Measurements from ENCODE around the gene CD300C.
"Not testable (repeated sequence)": the region's sequence is repeated elsewhere in the genome, so short reads cannot be mapped to it uniquely, and the experiment has no call there.

Gene CD300C

DNA sequence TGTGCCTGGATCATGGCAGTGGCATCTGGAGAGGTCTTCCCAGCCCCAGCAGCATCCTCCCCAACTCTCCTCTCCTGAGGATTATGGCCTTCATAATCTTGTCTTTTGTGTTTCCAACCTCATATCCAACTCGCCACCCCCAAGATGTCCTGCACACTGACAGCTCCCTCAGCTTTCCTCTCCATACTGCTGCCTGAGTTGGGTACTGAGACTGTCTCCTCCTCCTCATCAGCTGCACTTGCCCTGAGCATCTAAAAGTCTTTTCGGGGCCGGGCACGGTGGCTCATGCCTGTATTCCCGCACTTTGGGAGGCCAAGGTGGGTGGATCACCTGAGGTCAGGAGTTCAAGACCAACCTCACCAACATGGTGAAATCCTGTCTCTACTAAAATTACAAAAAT lies 16.7 kb downstream of the CD300C start:
- DNase-seq = no peak

DNA sequence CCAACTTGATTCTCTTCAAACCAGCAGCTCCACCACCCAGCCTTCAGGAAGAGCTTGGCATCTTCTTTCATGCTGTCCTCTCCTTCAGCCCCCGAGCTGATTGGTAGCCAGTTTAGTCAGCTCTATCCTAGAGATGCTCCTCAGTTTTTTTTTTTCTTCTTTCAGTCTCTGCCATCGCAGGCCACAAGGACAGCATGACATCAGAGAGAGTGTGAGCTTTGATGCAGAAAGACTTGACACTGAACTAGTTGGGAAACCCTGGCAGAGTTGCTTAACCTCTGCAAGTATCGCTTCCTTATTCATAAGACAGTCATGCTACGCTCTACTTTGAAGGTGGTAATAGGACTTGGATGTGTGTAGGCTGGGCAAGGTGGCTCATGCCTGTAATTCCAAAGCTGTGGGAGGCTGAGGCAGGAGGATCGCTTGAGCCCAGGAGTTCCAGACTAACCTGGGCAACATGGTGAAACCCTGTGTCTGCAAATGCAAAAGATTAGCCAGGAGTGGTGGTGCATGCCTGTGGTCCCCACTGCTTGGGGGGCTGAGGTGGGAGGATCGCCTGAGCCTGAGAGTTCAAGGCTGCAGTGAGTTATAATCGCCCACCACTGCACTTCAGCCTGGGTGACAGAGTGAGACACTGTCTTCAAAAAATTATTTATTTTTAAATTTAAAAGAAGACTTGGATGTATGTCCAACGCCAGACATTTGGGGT lies 17.3 kb downstream of the CD300C start:
- peak; percentile 47 for DNase-seq

DNA sequence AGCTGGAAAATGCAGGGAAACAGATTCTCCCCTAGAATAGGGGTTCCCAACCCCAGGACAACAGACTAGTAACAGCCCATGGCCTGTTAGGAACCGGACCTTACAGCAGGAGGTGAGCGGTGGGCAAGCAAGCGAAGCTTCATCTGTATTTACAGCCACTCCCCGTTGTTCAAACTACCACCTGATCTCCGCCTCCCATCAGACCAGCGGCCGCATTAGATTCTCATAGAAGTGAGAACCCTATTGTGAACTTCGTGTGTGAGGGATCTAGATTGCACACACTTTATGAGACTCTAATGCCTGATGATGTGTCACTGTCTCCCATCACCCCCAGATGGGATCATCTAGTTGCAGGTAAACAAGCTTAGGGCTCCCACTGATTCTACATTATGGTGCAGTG lies 18.2 kb downstream of the CD300C start:
- no peak for DNase-seq

DNA sequence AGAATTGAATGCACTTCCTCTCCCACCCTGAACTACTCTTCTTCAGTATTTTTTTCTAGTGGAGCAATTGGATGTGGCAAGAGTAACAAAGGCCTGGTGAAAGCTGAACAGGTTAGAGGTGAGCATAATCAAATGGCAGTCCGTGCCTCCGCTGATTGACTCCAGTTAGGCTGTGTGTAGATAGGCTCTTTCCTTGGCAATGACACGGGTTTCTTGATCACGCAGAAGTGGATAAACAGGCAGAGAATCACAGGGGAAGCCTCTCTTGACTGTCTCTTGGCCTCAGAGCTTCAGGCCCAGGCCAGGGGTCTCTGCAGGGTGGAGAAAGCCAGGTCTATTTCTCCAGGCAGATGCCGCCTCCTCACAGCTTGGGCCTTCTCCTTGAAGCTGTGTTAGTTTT lies 18.8 kb downstream of the CD300C start:
- DNase-seq = no peak

DNA sequence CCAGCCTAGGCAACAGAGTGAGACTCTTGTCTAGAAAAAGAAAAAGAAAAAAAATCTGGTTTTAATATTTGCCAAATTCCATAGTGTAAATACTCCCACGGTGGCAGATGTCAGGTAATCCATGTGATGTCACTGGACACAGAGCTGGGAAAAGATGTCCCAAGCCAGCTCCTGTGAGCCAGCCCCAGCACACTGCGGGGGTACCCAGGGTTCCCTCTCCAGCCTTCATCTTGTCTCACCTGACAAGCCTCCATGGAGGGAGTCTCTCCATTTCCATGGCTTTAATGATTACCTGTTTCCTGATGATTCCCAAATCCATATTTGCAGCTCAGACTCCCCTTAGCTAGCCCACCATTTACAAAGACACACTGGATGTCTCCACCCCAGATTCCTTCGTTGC lies 19.2 kb downstream of the CD300C start:
- no peak for DNase-seq

DNA sequence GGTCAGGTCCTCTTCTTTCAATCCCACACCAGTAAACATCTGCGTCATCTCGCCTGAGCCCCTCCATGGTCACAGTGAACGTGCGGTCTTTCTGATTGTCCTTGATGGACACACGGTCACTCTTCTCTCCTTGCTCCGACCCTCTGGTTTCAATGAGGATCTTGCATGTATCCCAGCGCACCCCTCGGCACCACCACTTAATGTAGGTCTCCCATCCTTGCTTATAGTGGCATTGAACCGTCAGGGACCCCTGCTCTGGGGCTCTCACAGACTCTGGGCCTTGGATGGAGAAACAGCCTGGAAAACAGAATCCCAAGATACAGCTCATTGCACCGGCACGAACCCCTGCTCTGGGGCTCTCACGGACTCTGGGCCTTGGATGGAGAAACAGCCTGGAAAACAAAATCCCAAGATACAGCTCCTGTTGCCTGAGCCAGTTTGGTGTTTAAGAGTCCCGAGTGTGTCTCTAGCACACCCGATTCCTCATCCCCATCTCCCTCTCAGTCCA lies 20.1 kb downstream of the CD300C start:
- DNase-seq = no peak

DNA sequence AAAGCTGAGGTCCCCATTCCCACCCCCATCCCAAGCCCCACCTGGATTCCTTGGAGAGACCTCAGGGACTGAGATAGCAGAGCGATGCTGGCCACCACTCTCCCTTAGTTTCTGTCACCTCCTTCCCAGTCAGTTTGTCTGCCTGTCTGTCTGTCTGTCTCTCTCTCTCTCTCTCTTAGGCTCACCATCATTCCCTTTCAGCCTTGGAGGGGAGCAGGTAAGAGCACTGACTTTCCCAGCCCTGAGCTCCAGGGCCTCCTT lies 20.5 kb downstream of the CD300C start:
- no peak for DNase-seq

DNA sequence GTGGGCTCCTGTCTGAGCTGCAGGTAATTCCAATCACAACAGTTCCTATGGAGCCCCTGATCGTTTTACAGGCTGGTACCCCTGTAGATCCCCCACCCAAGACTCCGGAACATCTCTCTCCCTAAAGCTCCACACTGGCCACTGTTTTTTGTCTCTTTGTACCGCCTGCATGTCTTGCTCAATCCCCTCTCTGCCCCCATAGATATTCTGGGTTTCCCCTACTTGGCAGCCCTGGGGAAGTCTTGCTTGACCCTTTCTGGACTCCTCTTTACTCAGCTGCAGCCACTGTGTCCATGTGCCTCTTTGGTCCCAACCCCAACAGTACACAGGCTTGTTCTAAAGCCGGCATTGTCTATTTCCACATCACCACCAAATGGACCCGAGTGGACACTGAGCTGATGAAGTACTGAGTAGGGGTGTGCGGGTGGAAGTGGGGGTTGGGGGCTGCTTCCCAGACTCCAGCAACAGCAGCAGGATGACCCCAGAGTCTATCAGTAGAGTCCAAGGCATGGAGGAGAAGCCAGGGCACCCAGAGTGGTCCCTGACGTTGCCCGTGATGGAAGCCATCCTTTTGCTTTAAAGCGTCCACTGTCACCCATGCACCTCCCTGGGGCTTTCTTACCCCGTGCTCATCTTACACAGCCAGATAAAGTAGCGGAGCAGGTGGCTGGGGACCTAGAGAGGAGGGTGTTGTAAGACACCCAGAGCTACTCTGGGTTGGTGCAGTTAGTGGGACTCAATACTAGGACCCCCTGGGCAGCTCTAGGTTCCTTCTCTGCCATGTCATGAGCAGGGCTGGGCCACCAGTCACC lies 21.1 kb downstream of the CD300C start:
- no peak for DNase-seq

DNA sequence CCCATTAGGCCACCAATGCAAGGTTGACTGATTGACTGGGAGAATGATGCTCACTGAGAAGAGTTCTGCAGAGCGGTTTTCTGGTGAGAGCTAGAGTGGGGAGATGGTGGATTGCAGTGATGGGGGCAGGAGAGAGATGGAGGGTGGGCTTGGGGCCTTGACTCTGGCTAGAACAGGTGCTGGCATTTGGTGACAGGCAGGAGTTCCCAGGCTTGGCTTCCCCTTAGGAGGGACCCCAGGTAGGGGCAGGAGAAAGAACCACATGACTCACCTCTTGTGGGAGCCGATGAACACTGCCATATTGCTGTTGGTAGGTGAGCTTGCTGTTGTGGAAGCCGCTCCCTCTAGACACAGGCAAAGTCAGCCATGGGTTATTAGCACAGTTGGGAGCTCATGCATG lies 22.6 kb downstream of the CD300C start:
- DNase-seq = no peak

DNA sequence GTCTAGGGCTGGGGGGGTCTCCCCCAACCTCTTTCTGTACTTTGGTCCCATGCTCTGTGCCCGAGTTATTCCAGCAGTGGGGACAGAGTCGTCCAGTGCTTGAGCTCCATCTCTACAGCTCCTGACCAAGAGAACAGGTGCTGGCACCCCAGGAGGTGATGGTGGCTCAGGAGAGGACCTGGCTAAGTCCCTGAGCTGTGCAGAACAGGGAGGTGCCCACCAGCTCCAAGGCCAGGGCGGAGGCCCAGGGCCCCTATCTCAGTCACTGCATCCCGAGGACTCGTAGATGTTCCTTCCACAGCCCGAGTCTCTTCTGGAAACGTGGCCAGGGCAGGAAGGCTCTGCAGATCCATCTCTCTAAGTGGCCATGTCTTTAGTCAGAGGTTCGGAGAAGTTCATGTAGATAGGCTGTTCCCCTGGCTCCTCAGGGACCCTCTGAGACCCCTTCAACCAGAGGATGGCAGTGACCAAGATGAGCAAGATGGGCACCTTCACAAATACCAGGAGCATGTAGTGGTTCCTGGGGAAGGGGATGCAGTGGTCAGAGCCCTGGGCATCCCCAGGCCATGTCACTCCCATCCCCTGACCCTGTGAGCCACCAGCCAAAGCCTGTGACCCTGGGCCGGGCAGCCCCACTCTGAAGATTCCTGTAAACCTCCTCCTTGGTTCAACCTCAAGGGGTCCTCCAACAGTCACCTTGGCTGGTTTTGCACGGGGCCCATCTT lies 23.4 kb downstream of the CD300C start:
- DNase-seq = no peak

DNA sequence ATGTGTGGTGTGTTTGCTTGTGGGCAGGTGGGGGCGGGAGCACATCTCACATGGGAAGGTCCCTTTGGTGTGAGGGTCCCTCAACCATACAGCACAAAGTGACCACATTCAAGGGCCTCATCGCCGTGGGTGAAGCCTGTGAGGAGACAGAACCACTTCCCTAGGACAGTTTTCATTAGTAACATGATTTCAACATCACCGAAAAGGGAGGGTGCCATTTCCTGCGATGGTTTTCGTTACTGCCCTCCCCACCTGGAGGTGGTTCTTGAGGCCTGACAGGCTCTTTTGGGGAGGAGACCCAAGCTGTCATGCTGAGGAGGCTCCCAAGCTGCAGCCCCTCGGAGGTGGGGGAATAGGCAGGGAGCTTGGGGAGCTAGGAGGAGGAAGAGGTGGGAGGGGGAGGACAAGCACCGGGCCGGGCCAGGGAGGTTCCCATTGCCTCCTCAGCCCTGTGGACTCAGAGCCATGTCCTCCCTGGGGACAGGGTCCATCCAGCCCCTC lies 24.2 kb downstream of the CD300C start:
- DNase-seq = peak; percentile 44

DNA sequence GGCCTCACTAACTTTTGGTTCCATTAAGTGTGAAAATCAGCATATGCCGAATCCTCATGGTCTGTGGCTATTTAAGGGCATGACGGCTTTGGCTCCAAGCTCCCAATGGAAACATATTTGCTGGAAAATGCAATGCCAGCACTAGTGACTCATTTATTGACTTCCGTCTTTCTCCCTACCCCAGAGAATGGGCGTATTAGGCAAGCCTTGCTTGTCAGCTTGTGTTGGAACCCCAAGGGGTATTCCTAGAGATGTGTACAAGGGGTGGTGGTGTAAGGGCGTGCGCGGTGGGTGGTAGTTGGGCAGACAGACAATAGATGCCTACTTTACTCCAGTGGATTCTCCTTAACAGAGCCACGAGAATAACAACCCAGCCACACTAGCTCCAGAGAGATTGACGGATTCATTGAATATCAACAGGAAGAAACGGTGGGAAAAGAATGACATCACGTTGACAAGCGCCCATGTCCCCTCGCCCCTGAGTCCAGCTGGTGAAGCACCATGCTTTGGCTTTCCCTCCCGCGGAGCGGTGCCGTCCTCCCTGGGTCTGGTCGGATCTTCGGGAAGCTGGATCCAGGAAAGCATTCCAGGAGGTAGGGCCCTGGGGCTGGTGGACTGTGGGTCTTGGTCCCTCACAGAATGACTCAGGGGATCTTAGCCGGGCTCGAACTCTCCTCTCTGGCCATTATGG lies 25.0 kb downstream of the CD300C start:
- DNase-seq = no peak

DNA sequence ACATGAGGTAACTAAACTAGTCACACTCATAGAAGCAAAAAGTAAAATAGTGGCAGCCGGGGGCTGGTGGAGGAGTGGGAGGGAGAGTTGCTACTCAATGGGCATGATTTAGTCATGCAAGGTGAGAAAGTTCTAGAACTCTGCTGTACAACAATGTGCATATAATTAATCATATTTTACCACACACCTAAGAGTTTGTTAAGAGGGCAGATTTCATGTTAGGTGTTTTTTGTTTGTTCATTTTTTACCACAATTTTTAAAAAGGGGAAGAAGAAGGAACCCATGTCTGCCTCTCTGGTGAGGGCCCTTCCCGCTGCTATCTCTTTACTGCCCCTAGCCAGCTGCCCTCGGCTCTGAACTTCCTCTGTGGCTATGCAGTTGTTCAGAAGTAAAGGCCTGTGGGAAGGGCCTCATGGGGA lies 25.9 kb downstream of the CD300C start:
- no peak for DNase-seq

DNA sequence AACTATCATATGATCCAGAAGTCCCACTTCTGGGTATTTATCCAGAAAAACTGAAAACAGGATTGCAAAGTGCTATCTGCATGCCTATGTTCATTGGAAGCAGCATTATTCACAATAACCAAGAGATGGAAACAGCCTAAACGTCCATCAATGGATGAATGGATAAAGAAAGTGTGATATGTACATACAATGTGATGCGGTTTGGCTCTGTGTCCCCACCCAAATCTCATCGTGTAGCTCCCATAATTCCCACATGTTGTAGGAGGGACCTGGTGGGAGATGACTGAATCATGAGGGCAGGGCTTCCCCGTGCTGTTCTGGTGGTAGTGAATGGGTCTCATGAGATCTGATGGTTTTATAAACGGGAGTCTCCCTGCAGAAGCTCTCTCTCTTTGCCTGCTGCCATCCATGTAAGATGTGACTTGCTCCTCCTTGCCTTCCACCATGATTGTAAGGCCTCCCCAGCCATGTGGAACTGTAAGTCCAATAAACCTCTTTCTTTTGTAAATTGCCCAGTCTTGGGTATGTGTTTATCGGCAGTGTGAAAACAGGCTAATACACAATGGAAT lies 27.4 kb downstream of the CD300C start:
- not testable (repeated sequence) for DNase-seq

DNA sequence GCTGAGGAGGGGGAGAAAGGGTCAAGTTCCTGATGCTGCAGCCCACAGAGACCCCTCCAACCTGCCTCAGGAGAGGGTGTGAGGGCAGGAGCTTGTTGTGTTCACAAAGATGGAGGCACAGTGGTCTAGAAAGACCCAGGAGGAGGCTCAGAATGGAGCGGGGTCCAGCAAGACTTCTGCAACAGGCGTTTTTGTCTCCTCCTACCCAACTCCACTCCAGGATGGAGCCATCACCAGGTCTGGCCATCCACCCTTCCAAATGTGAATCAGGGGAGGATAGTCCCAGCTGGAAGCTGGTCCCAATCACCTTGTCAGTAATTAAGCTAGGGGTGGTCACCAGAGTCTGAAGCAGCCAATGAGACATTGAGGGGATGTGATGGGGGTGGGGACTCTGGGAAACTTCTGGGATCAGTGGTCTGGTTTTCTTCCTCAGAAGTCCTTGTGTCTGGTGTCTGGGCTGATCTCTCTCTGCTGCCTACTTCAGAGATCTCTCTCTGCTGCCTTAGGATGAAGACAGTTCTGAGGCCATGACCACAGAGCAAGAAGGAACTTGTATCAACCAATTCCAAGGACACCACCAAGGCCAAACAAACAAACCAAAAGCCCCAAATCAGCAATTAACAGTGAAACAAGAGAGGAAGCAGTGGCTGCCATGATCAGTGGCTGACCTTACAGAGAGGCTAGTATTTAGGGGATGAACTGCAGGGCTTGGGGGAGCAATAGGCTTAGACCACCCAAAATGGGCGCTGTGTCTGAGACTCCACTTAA lies 29.2 kb downstream of the CD300C start:
- no peak for DNase-seq

DNA sequence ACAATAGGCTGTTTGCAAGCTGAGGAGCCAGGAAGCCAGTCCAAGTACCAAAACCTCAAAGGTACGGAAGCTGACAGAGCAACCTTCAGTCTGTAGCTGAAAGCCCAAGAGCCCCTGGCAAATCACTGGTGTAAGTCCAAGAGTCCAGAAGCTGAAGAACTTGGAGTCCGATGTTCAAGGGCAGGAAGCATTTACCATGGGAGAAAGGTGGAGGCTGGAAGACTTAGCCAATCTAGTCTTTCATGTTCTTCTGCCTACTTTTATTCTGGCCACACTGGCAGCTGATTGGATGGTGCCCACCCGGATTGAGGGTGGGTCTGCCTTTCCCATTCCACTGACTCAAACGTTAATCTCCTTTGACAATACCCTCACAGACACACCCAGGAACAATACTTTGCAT lies 30.0 kb downstream of the CD300C start:
- no peak for DNase-seq

DNA sequence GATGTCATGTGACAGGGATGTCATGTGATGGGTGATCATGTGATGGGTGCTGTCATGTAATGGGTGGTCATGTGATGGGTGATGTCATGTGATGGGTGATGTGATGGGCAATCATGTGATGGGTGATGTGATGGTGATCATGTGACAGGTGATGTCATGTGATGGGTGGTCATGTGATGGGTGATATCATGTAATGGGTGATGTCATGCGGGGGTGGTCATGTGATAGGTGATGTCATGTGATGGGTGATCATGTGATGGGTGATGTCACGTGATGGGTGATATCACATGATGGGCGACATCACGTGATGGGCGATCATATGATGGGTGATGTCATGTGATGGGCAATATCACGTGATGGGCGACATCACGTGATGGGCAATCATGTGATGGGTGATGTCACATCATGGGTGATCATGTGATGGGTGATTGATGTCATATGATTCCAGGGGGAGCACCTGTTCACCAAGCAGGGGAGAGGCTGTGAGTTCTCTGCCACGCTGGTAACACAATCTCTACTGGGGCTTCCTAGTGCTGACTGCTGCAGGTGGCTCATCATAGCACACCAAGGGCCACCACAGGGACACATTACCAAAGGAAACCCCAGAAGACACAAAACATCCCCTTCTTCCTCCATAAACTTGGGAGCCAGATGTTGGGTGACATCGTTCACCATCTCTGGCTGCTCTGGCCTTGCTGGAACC lies 31.1 kb downstream of the CD300C start:
- no peak for DNase-seq

DNA sequence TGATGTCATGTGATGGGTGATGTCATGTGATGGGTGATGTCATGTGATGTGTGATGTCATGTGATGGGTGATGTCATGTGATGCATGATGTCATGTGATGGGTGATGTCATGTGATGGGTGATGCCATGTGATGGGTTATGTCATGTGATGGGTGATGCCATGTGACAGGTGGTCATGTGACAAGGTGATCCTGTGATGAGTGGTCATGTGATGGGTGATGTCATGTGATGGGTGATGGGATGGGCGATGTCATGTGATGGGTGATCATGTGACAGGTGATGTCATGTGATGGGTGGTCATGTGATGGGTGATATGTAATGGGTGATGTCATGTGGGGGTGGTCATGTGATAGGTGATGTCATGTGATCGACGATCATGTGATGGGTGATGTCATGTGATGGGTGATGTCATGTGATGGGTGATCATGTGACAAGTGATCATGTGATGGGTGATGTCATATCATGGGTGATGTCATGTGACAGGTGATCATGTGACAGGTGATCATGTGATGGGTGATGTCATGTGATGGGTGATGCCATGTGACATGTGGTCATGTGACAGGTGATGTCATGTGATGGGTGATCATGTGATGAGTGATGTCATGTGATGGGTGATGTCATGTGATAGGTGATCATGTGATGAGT lies 31.8 kb downstream of the CD300C start:
- DNase-seq = no peak

DNA sequence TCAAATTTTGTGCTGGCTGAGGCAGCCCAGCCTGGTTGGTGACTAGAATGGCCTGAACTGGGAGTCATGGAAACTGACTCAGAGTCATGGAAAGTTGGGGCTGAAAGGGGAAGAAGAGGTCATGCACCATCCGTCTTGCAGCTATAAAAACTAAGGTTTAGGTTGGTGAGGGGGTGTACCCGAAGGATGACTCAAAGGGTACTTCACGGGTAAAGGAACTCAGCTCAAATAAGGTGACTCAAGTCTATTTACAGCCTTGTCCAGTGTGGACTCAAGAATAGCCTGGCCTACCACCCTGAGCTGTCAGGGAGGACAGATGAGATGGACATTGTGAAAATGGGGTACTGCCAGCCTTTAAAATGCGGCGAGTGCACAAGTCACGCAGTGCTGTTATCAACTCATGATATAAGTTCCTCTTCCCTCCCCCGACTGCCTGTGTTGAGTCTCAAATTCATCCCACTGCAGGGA lies 33.3 kb downstream of the CD300C start:
- DNase-seq = no peak

DNA sequence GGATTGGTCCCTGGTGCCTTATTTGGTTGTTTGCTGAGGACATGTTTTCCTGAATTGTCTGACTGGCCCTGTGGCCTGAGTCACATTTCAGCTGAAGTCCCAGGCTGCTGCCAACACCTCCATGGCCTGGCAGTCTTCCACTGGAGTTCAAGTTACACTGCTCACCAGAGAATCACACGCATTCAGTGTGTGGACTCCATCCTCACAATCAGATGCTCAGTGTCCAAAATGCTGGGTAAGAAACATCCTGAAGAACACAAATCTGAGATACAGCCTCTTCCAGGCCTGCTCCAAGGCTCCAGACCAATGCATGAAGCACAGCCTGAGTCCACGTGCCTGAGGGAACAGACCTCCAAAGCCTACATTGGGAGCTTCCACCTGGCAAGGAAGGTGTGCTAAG lies 33.9 kb downstream of the CD300C start:
- no peak for DNase-seq

DNA sequence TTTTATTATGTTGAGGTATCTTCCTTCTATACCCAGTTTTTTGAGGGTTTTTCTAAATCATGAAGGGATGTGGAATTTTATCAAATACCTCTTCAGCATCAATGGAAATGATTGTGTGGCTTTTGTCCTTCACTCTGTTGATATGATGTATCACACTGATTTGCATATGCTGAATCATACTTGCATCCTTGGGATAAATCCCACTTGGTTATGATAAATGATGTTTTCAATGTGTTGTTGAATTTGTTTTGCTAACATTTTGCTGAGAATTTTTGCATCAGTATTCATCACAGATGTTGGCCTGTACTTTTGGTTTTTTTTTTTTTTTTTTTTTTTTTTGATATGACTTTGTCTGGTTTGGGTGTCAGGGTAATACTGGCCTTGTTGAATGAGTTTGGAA lies 37.8 kb downstream of the CD300C start:
- no peak for DNase-seq

Measured in NK-92 treated with Interleukin-12 subunit alpha and Interleukin-12 subunit beta, amount 100 ng/mL, for 24 hours (cell line).